ENCODE data around the gene GNMT.

GRCh38 chr6:43006251-43006650 is 45.7 kb downstream of the GNMT start:
- TF ChIP-seq REST (IDR thresholded peaks at IDR 0.05) (no peak), CTCF (IDR thresholded peaks at IDR 0.05; ENCODE audit: low read depth, low read length, missing input control) (no peak), ZBTB33 (IDR thresholded peaks at IDR 0.05) (no peak), TAF1 (conservative IDR thresholded peaks at IDR 0.05) (no peak), ATF3 (IDR thresholded peaks at IDR 0.05) (no peak), RAD21 (IDR thresholded peaks at IDR 0.05) (no peak), JUND (IDR thresholded peaks at IDR 0.05) (no peak), EGR1 (IDR thresholded peaks at IDR 0.05; ENCODE audit: low read depth in 2 of 2) (no peak)
